SK-N-SH (cell line): ENCODE measurements around the gene DOCK6. TPM values are rescaled to one million over a fixed set of nuclear protein-coding genes. Genes with fewer than 3 reads are reported as not detected.
"Not testable (repeated sequence)": the region's sequence is repeated elsewhere in the genome, so short reads cannot be mapped to it uniquely, and the experiment has no call there.

Source experiments
- CTCF ChIA-PET: fragments of 300-600, 350-600 bp; formaldehyde crosslinking; extraction: SDS; loops from one replicate; lab custom pipeline; 2021; lab: Yijun Ruan, JAX
- POLR2A ChIA-PET: fragments of 350-600 bp; sonication (Branson Sonifier 250); formaldehyde crosslinking; extraction: SDS; loops from one replicate; lab custom pipeline; 2020; ENCODE audit warnings: antibody characterized with exemption, inconsistent platforms; lab: Yijun Ruan, JAX
- DNase-seq: peaks from one replicate; pipeline ENCODE4 v3.0.0; 2012
- H2AFZ ChIP-seq: fragments of 200-600 bp; sonication (generic); 2 replicates; pipeline ENCODE4 v1.8.1; 2016; ENCODE audit warnings: antibody characterized with exemption, mild to moderate bottlenecking, low read depth
- H3F3A ChIP-seq: fragments of 200-600 bp; sonication (generic); replicated peaks from 2 replicates; pipeline ENCODE3; 2016; ENCODE audit warnings: antibody characterized with exemption, mild to moderate bottlenecking; ENCODE audit not compliant: insufficient read depth
- H3K27ac ChIP-seq, 2 experiments: fragments of 200-500 bp in 1 of 2; fragments of 200-600 bp in 1 of 2; sonication (Bioruptor generic) in 1 of 2; sonication (generic), shearing (Covaris generic) in 1 of 2; 2 replicates each; pipeline versions ENCODE4 v1.5.1 to v1.6.1; 2014 to 2016; ENCODE audit warnings: low read depth in 2 of 2, inconsistent platforms in 1 of 2, low read length in 1 of 2, mild to moderate bottlenecking in 1 of 2, mixed read lengths in 1 of 2
- H3K27me3 ChIP-seq: fragments of 200-600 bp; sonication (generic), shearing (Covaris generic); 2 replicates; pipeline ENCODE4 v1.6.1; 2016; ENCODE audit warnings: mixed run types; ENCODE audit not compliant: insufficient read depth
- H3K36me3 ChIP-seq, 2 experiments: fragments of 200-500 bp in 1 of 2; fragments of 200-600 bp in 1 of 2; sonication (Bioruptor generic) in 1 of 2; sonication (generic) in 1 of 2; replicated peaks in 1 of 2; 2 replicates each; pipeline versions ENCODE3 to v1.5.1; 2014 to 2016; ENCODE audit warnings: low read length in 1 of 2, mild to moderate bottlenecking in 1 of 2; ENCODE audit not compliant: insufficient read depth in 2 of 2, control insufficient read depth in 1 of 2
- H3K4me1 ChIP-seq, 2 experiments: fragments of 200-500 bp in 1 of 2; fragments of 200-600 bp in 1 of 2; sonication (Bioruptor generic) in 1 of 2; sonication (generic), shearing (Covaris generic) in 1 of 2; 2 replicates each; pipeline versions ENCODE4 v1.5.1 to v1.6.1; 2014 to 2016; ENCODE audit warnings: low read depth in 1 of 2, low read length in 1 of 2, mixed run types in 1 of 2; ENCODE audit not compliant: insufficient read depth in 2 of 2, control insufficient read depth in 1 of 2
- H3K4me2 ChIP-seq: fragments of 200-600 bp; sonication (generic), shearing (Covaris generic); 2 replicates; pipeline ENCODE4 v1.6.1; 2017; ENCODE audit warnings: mixed run types
- H3K4me3 ChIP-seq, 2 experiments: fragments of 200-500 bp in 1 of 2; fragments of 200-600 bp in 1 of 2; sonication (Bioruptor generic) in 1 of 2; sonication (generic), shearing (Covaris generic) in 1 of 2; 2 replicates each; pipeline versions ENCODE4 v1.5.1 to v1.8.1; 2014 to 2016; ENCODE audit warnings: low read depth in 2 of 2, inconsistent platforms in 1 of 2, low read length in 1 of 2, mild to moderate bottlenecking in 1 of 2, mixed read lengths in 1 of 2, moderate library complexity in 1 of 2
- H3K79me2 ChIP-seq: fragments of 200-600 bp; sonication (generic); 2 replicates; pipeline ENCODE4 v1.8.1; 2017; ENCODE audit warnings: mild to moderate bottlenecking; ENCODE audit not compliant: insufficient read depth
- H3K9ac ChIP-seq: fragments of 200-600 bp; sonication (generic); 2 replicates; pipeline ENCODE4 v1.6.1; 2017; ENCODE audit warnings: mixed run types
- H3K9me2 ChIP-seq: fragments of 200-600 bp; sonication (generic); 2 replicates; pipeline ENCODE4 v1.6.1; 2017; ENCODE audit warnings: mixed run types
- H3K9me3 ChIP-seq: fragments of 200-600 bp; sonication (generic); 2 replicates; pipeline ENCODE4 v1.6.1; 2017; ENCODE audit warnings: mixed run types, mild to moderate bottlenecking, moderate library complexity
- H4K20me1 ChIP-seq: fragments of 200-600 bp; sonication (generic); 2 replicates; pipeline ENCODE4 v1.6.1; 2017; ENCODE audit warnings: mild to moderate bottlenecking, mixed run types; ENCODE audit not compliant: insufficient read depth
- FOSL2 ChIP-seq: IDR thresholded peaks from 2 replicates; pipeline ENCODE4 v1.4.0; 2012; ENCODE audit warnings: low read depth, mild to moderate bottlenecking, moderate library complexity, borderline replicate concordance
- FOXJ3 ChIP-seq: sonication (generic); formaldehyde crosslinking; IDR thresholded peaks from 2 replicates; pipeline ENCODE4 v1.5.1; 2020; ENCODE audit warnings: mild to moderate bottlenecking, missing genetic modification reagents
- FOXM1 ChIP-seq: IDR thresholded peaks from 2 replicates; pipeline ENCODE4 v1.4.0; 2012; ENCODE audit warnings: low read depth, mild to moderate bottlenecking
- GATA2 ChIP-seq: sonication (generic); formaldehyde crosslinking; IDR thresholded peaks from 2 replicates; pipeline ENCODE4 v1.5.0; 2020; ENCODE audit warnings: mild to moderate bottlenecking, missing genetic modification reagents
- RAD21 ChIP-seq: IDR thresholded peaks from 2 replicates; pipeline ENCODE4 v1.6.1; 2012; ENCODE audit warnings: mild to moderate bottlenecking, low read length
- TAF1 ChIP-seq: IDR thresholded peaks from 2 replicates; pipeline ENCODE4 v1.6.1; 2012; ENCODE audit warnings: low read depth, mild to moderate bottlenecking, low read length, moderate library complexity, borderline replicate concordance
- USF1 ChIP-seq: IDR thresholded peaks from 2 replicates; pipeline ENCODE4 v1.4.0; 2012; ENCODE audit warnings: low read depth, borderline replicate concordance
- YY1 ChIP-seq: IDR thresholded peaks from 2 replicates; pipeline ENCODE4 v1.4.0; 2012; ENCODE audit warnings: low read depth, mild to moderate bottlenecking
- WGBS: methylation state at CpG from one replicate; pipeline ENCODE4 v1.1.6; 2017; ENCODE audit warnings: low lambda C conversion rate; 5-methylcytosine and 5-hydroxymethylcytosine counted together
- polyA plus RNA-seq, 3 experiments: library from polyadenylated mRNA; depleted of rRNA; stranded (reverse); fragments of >200 nt; gene quantifications; 2 replicates each; pipeline ENCODE4 v1.2.3, GENCODE V29; 2012
- TF ChIP-seq, protein P1 (sequence below): IDR thresholded peaks from 2 replicates; pipeline ENCODE4 v1.4.0; 2012; ENCODE audit warnings: low read depth
- TF ChIP-seq, protein P2 (sequence below): fragments of 200-600 bp; sonication (generic); IDR thresholded peaks from 2 replicates; pipeline ENCODE4 v1.6.1; 2017; ENCODE audit warnings: antibody characterized with exemption, mild to moderate bottlenecking, moderate library complexity

Gene DOCK6
- polyA plus RNA-seq, 1 of the 3 experiments (the other 2 are of a cell fraction), result 18.3 TPM

- Histone ChIP-seq H3K4me1 (no peaks in the 10 kb centered on the region), H3K27me3 (no peaks in the 10 kb centered on the region), H3K9me3 (no peaks in the 10 kb centered on the region), H3K9ac (no peak overlapping the region), H3K79me2 (peaks cover 51% of the 10 kb centered on the region), H3K36me3 (peaks cover 18 to 72% of the 10 kb centered on the region in 2 experiments), H3F3A (peaks cover 7% of the 10 kb centered on the region), H3K9me2 (no peaks in the 10 kb centered on the region), H3K4me3 (no peak overlapping the region), H3K27ac (no peak overlapping the region), H4K20me1 (peaks cover 4% of the 10 kb centered on the region; the same call in 1 of the 2 replicates), H2AFZ (no peak overlapping the region), H3K4me2 (no peak overlapping the region)
- POLR2A ChIA-PET, result no interaction called here
- CTCF ChIA-PET, result no interaction called here
- 88% methylated on average over 11 of the region's 11 CpGs for WGBS
- no peak for DNase-seq
- TF ChIP-seq, protein P1, sequence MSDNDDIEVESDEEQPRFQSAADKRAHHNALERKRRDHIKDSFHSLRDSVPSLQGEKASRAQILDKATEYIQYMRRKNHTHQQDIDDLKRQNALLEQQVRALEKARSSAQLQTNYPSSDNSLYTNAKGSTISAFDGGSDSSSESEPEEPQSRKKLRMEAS, result no peak
- no peak for TF ChIP-seq FOXM1
- no peak for TF ChIP-seq RAD21
- TF ChIP-seq GATA2, result no peak
- no peak for TF ChIP-seq TAF1
- TF ChIP-seq USF1, result no peak
- no peak for TF ChIP-seq YY1
- TF ChIP-seq FOSL2, result no peak
- TF ChIP-seq, protein P2, sequence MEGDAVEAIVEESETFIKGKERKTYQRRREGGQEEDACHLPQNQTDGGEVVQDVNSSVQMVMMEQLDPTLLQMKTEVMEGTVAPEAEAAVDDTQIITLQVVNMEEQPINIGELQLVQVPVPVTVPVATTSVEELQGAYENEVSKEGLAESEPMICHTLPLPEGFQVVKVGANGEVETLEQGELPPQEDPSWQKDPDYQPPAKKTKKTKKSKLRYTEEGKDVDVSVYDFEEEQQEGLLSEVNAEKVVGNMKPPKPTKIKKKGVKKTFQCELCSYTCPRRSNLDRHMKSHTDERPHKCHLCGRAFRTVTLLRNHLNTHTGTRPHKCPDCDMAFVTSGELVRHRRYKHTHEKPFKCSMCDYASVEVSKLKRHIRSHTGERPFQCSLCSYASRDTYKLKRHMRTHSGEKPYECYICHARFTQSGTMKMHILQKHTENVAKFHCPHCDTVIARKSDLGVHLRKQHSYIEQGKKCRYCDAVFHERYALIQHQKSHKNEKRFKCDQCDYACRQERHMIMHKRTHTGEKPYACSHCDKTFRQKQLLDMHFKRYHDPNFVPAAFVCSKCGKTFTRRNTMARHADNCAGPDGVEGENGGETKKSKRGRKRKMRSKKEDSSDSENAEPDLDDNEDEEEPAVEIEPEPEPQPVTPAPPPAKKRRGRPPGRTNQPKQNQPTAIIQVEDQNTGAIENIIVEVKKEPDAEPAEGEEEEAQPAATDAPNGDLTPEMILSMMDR, result no peak
- no peak for TF ChIP-seq FOXJ3
These were observed 82.5 kb downstream of the DOCK6 start for GRCh38 chr19:11179716-11180297.

GRCh38 chr19:11179145-11179465, 83.2 kb downstream of the DOCK6 start:
- not testable (repeated sequence) for H3K27ac ChIP-seq

More at GRCh38 chr19:11179145-11179465, 83.2 kb downstream of the DOCK6 start:
- peaks cover 23 to 68% of the 10 kb centered on the region in 2 experiments for H3K36me3 ChIP-seq
- H3K9me2 ChIP-seq, DNase-seq, H3K4me3 ChIP-seq, H4K20me1 ChIP-seq, H3K27me3 ChIP-seq, H3F3A ChIP-seq, H3K9ac ChIP-seq, H3K4me1 ChIP-seq, POLR2A ChIA-PET, H3K4me2 ChIP-seq, H3K9me3 ChIP-seq, H2AFZ ChIP-seq: not testable (repeated sequence)
- WGBS, result 98% methylated on average over 9 of the region's 9 CpGs
- CTCF ChIA-PET, result interaction anchor here (1.8 kb wide), 1 partner anchor 11 kb away, joined by 4 read pairs; no protein-coding TSS in a partner anchor
- H3K79me2 ChIP-seq, result peaks cover 47% of the 10 kb centered on the region
